Renal cortex interstitium (tissue), 11 donors: ENCODE data around the gene PITPNC1. TPM values are rescaled to one million over a fixed set of nuclear protein-coding genes. Genes with fewer than 3 reads are reported as not detected.
"Not testable (repeated sequence)": the region's sequence is repeated elsewhere in the genome, so short reads cannot be mapped to it uniquely, and the experiment has no call there.

Experiments
- DNase-seq, 11 donors: peaks; one replicate each; pipeline ENCODE4 v3.0.0-alpha.2; 2013; ENCODE audit warnings: low read depth in 9 of 11, low spot score in 4 of 11; ENCODE audit errors: extremely low read depth in 1 of 11
- polyA plus RNA-seq, 3 donors: library from polyadenylated mRNA; unstranded; fragments of 120-200 nt; gene quantifications; one replicate each; pipeline ENCODE4 v1.2.1, GENCODE V29; 2013; ENCODE audit not compliant: insufficient read length in 3 of 3

The PITPNC1 gene
- polyA plus RNA-seq, 3 donors, result 19.9 to 26.1 (median 23.7) TPM

DNA sequence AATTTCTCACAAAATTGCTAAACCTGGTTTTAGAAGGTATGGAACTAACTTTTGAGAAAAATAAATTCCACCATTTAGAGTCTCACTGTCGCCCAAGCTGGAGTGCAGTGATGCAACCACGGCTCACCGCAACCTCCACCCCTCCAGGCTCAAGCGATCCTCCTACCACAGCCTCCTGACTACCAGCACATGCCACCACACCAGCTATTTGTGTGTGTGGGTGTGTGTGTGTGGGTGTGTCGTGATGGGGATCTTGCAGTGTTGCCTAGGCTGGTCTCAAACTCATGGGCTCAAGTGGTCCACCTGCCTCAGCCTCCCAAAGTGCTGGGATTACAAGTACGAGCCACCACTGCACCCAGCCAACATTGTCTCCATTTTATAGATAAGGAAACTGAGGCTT lies 269.4 kb downstream of the PITPNC1 start:
- no peak for DNase-seq

DNA sequence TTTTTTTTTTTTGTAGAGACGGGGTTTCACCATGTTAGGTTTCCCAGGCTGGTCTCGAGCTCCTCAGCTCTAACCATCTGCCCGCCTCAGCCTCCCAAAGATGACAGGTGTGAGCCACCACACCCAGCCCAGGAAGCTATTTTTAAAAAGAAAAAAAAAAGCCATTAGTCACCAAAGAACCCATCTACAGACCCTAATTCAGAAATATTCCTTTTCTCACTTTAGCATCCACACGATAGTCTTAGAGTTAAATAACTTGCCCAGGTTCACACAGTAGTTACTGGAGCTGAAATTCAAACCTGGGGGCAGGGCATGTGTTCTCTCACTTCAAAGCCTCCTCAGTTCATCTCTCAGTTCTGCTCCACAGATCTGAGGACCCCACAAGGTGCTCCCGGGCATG lies 270.4 kb downstream of the PITPNC1 start:
- DNase-seq, result peak in 3 of 11 donors; percentile 50 to 61 (median 53)

DNA sequence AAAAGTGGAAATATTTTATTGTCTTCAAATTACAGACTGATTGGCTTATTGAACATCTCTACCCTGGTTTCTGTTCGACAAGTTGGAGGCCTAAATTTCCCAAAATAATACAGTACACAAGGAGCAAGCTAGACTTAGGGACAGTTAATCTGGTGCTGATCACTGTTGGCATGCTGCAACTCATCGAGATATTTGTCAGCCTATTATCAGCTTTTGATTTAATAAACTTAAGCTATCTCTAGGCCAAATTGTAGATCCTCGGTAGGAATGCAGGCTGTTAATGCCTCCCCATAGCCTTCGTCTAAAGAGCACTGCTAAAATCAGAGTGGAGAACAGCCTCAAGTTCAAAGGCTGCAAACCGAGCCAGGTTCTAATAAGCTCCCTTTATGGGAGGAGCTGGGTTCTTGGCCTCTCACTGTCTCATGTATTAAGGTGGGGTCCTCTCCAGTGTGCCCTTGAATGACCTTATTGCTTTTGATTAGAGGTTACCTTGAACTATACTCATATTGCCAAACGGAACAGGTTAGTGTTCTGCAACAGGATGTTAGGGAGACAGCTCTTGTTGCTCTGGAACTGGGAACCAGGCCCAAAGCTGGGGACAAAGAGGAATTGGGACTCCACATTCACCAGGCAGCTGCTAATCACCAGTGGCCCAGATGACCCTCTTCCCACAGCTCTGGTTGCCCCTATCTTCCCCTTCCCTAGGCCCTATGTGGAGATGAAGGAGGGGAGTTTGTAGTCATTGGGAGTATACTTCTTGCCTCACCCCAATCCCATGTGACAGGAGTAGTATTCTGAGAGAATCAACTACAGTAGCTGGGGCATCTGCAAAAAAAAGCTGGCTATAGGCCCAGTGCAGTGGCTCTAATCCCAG lies 271.2 kb downstream of the PITPNC1 start:
- no peak for DNase-seq

DNA sequence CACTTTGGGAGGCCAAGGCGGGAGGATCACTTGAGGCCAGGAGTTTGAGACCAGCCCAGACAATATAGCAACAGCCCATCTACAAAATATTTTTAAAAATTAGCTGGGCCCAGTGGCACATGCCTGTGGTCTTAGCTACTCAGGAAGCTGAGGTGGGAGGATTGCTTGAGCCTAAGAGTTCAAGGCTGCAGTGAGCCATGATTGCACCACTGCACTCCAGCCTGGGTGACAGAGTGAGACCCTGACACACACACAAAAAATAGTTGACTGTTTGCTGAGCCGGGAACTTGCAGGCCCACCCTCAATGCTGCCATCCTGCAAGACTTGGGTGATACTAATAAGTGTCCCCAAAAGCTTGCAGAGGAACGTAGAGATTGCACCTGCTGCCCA lies 271.8 kb downstream of the PITPNC1 start:
- DNase-seq, result not testable (repeated sequence)

DNA sequence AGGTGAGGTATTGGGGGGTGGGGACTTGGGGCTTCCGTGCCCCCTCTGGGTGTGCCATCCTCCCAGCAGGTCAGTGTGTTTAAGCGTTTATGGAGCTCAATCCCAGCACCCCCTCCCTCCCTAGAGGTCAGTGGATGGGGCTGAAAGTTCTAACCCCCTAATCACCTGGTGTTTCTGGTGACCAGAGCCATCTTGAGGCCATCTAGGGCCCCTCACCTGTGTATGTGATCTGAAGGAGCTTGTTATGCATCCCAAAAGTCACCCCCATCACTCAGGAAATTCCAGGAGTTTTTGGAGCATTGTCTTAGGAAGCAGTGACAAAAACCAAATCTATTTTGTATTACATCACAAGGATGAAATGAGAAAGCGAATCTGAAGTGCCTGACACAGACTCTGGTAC lies 272.8 kb downstream of the PITPNC1 start:
- DNase-seq, result no peak

DNA sequence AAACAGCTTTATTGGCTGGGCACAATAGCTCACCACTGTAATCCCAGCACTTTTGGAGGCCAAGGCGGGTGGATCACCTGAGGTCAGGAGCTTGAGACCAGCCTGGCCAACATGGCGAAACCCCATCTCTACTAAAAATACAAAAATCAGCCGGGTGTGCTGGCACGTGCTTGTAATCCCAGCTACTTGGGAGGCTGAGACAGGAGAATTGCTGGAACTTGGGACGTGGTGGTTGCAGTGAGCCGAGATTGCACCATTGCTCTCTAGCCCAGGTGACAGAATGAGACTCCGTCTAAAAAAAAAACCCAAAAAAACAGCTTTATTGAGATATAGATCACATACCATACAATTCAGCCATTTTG lies 274.1 kb downstream of the PITPNC1 start:
- not testable (repeated sequence) for DNase-seq

DNA sequence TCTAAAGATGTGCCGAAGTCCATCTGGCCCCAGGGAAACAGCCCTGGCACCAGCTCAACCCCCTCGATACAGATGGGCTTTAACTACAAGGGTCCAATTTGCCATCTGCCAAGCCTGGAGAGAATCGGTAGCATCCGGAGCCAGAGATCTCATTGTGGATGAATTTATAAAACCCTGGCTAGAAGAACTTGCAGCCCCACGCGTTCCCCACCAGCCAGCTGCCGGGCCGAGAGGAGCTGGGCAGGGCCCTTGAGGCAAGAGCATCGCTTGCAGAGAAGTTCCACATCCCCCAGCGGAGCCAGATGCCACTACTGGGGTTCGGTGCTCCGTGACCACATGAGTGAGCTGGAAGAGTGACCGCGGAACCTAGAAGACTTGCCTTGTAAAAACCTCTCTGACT lies 275.4 kb downstream of the PITPNC1 start:
- DNase-seq, result no peak

DNA sequence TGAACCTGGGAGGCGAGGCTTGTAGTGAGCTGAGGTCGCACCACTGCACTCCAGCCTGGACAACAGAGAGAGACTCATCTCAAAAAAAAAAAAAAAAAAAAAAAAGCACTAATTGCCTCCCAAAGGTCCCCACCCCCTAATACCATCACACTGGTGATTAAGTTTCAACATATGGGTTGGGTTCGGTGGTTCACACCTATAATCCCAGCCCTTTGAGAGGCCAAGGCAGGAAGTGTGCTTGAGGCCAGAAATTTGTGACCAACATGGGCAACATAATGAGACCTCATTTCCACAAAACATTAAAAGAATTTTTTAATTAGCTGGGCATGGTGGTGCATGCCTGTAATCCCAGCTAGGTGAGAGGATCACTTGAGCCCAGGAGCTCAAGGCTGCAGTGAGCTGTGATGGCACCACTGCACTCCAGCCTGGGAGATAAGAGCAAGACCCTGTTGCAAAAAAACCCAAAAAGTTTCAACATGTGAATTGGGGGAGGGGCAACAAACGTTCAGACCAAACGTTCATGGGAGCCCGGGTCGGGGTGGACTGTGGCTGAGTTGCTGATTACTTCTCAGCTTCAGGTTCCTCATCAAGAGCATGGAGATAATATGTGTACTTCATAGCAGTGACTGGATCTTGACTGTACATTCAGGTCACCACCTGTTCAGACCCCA lies 278.5 kb downstream of the PITPNC1 start:
- DNase-seq, result no peak

DNA sequence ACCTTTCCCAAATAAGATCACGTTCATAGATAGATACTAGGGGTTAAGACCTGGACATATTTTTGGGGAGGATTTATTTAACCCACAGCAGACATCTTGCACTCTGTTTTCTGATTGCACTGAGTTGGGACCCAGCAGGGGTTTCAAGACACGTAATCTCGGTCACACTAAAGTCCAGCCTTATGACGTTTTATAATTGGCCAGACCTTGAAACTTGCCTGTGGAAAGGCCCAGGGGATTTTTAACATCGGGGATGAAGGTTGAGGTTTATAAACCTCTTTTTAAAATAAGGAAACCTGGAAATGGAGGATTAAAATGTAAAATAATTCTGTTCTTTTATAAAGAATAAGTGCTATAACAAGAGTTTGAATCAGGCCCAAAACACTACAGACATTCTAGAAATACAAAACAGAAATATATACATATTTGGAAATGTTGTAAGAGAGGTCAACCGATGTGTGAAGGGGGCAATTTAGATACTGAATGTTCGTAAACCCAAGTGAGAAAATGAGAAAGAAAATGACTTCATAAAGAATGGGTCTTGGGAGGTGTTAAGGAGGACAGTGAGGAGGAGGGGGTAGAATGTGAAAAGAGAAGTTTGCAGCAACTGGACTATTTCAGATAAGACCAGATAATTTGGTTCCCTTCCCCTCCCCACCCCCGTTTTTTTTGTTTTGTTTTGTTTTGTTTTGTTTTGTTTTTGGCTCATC lies 279.6 kb downstream of the PITPNC1 start:
- no peak for DNase-seq

DNA sequence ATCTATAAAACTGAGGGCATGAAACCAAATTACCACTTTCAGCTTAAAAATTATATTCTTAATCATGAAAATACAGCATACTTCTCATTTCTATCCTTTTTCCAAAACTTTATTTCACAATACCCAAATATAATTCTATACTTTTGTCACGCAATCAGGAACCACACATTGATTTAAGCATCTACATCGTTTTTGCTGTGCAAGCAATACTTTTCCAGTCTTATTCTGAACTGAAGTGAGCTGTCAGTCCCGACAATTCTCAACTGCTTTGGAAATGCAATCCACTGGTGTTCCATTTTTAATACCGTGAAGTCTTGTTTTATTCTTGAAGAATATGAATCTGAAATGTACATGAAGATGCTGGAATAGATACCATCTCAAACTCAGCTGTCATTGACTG lies 280.5 kb downstream of the PITPNC1 start:
- DNase-seq, result no peak

DNA sequence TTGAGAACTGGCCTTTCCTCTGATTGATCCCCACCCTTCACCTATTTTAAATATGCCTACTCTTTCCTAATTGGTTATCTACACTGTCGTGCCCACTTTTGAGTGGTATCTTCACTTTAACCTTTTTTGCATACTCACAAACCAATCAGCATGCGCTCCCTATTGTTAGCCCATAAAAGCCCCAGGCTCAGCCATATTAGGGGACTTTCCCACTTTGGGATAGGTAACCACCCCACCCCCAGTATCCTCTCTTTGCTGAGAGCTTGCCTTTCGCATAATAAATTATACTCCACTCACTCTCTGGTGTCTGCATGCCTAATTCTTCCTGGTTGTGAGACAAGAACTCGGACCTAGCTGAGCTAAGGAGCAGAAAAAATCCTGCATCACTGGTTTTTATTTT lies 281.2 kb downstream of the PITPNC1 start:
- no peak for DNase-seq

DNA sequence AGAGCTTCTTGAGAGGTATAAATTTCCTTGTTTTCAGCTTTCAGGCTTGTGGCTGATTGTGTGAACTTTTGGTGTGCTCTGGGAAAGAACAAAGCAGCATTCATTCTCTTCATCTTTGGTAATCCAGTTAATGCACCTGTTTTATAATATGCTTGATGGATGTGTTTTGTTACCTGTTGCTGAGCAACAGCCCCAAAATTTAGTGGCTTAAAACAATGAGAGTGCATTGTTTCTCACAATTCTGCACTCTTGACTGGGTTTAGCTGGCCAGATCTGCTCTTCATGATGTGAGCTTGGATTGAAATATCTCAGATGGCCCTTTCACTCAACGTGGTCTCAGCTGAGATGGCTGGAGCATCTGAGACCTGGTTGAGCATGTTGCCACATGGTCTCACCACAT lies 281.9 kb downstream of the PITPNC1 start:
- DNase-seq, result no peak

DNA sequence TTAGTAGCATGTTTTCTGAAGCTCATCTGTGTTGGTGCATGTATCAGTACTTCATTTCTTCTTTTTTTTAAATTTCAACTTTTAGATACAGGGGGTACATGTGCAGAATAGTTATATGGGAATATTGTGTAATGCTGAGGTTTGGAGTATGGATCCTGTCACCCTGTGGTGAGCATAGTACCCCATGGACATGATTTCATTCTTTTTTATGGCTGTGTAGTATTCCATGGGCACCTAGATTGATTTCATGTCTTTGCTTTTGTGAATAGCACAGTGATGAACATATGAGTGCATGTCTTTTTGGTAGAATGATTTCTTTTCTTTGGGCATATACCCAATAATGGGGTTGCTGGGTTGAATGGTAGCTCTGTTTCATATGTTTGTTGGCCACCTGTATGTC lies 285.6 kb downstream of the PITPNC1 start:
- no peak for DNase-seq

DNA sequence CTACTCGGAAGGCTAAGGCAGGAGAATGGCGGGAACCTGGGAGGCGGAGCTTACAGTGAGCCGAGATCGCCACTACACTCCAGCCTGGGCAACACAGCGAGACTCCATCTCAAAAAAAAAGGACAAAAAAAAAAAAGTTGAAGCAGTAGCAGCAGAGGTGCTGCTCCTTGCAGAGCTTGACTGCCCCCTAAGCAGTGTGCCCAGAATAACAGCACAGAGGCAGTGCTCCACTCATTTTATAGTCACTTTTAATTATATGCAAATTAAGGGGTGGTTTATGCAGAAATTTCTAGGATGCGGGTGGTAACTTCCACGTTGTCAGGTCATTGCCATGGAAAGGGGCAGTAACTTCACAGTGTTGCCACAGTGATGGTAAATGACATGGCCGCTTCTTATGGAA lies 286.4 kb downstream of the PITPNC1 start:
- no peak for DNase-seq

DNA sequence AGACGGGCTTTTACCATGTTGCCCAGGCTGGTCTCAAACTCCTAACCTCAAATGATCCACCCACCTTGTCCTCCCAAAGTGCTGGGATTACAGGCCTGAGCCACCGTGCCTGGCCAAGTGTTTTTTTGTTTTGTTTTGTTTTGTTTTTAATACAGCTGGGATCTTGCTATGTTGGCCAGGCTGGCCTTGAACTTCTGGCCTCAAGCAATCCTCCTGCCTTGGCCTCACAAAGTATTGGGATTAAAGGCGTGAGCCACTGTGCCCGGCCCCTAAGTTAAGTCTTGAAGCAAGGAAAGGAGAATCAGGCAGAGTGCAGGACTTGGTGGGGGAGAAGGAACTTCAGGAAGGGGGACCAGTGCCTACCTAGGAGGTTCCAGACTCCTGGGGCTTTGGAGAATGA lies 288.9 kb downstream of the PITPNC1 start:
- no peak for DNase-seq

DNA sequence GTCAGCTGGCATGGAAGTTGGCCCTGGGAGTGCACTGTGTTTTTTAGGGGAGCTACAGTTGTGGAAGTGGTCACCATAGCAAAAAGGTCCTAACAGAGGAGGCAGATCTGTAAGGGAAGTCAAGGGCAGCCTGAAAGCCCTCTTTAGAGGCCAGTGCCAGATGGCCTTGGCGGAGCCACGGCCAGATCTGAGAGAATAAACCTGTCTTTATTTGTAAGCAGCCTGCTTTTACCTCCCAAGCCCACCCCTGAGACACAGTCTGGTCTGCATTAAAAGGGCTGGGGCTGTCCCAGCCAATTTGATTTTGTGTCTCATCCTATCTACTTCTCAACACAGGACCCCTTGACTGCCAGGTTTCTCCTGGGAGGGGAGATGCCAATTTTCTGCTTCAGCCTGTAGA lies 289.6 kb downstream of the PITPNC1 start:
- DNase-seq, result no peak

DNA sequence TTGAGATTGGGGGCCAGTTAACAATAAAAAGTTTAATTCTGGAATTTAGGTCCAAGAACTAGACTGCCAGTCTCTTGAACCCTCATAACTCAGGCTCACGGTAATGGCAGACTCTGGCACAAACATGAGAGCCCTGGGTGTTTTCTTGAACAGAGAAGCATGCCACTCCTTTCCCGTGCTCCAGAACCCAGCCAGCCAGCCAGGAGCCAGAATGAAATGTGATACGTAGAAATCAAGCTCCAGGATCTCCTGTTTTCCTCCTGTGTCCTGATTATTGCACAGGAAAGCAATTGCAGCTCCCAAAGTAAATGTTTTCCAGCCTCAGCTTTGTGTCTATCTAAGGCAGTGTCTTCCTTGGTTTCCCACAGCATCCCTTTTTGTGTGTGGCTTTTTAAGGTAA lies 294.4 kb downstream of the PITPNC1 start:
- DNase-seq, result no peak

DNA sequence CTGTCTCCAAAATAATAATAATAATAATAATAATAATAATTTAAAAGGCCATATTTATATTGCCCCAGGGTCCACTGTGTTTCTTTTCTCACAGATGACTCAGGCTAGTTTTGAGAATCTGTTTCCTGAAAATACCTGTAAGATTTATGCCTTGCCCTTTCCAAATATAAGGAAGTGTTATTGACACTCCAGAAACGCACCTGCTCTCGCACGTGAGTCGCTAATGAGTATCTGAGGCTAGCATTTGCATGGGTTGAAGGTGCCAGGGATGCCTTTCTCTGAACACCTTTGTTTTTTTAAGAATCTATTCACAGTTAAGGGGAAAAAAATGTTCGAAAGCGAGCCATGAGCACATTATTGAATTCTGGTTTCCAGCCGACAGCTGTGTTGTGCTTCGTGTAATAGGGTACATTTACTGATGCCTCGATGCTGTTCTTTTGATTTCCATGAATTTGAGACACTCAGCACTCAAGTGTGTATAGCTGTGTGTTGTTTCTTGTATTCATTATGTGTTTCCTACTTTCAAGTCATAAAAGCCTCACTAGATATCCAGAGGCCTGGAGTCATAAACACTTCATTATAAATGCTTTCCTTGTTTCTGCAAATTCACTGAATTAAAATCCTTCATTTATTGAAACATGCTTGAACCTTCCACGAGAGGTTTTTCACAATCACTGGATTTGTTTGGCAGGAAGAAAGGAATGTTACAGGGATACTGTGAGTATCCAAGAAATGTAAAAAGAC lies 295.7 kb downstream of the PITPNC1 start:
- DNase-seq, result no peak

DNA sequence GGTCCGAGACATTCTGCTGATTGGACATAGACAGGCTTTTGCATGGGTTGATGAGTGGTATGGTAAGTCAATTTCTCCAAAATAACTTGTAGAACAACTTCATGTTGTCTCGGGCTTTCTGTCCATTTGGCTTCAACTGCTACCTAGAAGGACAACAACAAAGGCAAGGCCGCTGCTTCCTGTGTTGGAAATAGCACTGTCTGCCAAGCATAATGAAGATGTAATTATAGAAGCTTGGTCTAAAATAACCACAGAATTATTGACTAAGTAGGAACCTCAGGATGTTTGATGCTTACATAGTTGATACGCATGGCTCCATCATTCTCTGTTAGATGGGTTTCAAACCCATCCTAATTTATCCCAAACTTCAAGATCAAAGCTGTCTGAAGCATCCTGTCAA lies 298.4 kb downstream of the PITPNC1 start:
- no peak for DNase-seq
